Eye (tissue), 1 donor: ENCODE results near the gene ORC6.

ENCODE experiments used
- DNase-seq: peaks from one replicate; pipeline ENCODE4 v3.0.0-alpha.2; 2015

Gene ORC6

GRCh38 chr16:46701615-46702014, 12.2 kb downstream of the ORC6 start:
- DNase-seq, result no peak

- DNase-seq, result no peak
Measured at GRCh38 chr16:46702030-46702429, 12.6 kb downstream of the ORC6 start.

GRCh38 chr16:46706642-46707041, 17.2 kb downstream of the ORC6 start:
- DNase-seq, result no peak

- DNase-seq, result no peak
Measured at GRCh38 chr16:46709469-46710005, 20.1 kb downstream of the ORC6 start.

- no peak for DNase-seq
Measured at GRCh38 chr16:46711106-46712058, 21.9 kb downstream of the ORC6 start.

- no peak for DNase-seq
Measured at GRCh38 chr16:46712911-46713310, 23.5 kb downstream of the ORC6 start.

- DNase-seq, result no peak
Measured at GRCh38 chr16:46713634-46714033, 24.2 kb downstream of the ORC6 start.

- no peak for DNase-seq
Measured at GRCh38 chr16:46714797-46715591, 25.5 kb downstream of the ORC6 start.

- DNase-seq, result no peak
Measured at GRCh38 chr16:46715769-46716305, 26.4 kb downstream of the ORC6 start.

- DNase-seq, result no peak
Measured at GRCh38 chr16:46717692-46718091, 28.2 kb downstream of the ORC6 start.

GRCh38 chr16:46718214-46718613, 28.8 kb downstream of the ORC6 start:
- no peak for DNase-seq

- DNase-seq, result no peak
Measured at GRCh38 chr16:46719528-46719927, 30.1 kb downstream of the ORC6 start.

- no peak for DNase-seq
Measured at GRCh38 chr16:46720619-46721018, 31.2 kb downstream of the ORC6 start.

- no peak for DNase-seq
Measured at GRCh38 chr16:46721885-46722284, 32.4 kb downstream of the ORC6 start.

GRCh38 chr16:46727184-46727583, 37.7 kb downstream of the ORC6 start:
- no peak for DNase-seq

- no peak for DNase-seq
Measured at GRCh38 chr16:46727630-46728029, 38.2 kb downstream of the ORC6 start.

- DNase-seq, result no peak
Measured at GRCh38 chr16:46728806-46729205, 39.3 kb downstream of the ORC6 start.

- DNase-seq, result no peak
Measured at GRCh38 chr16:46729326-46729995, 40.0 kb downstream of the ORC6 start.

- DNase-seq, result no peak
Measured at GRCh38 chr16:46730126-46730525, 40.7 kb downstream of the ORC6 start.

GRCh38 chr16:46730801-46731690, 41.6 kb downstream of the ORC6 start:
- DNase-seq, result peak; percentile 42

GRCh38 chr16:46731691-46732555, 42.5 kb downstream of the ORC6 start:
- no peak for DNase-seq
